Fibroblast of the aortic adventitia (primary cell): ENCODE results near the gene HP1BP3. TPM values are rescaled to one million over a fixed set of nuclear protein-coding genes. Genes with fewer than 3 reads are reported as not detected.

Experiments used
- DNase-seq: peaks from one replicate; pipeline ENCODE4 v3.0.0-alpha.2; 2010; ENCODE audit warnings: low read depth
- H3K4me3 ChIP-seq: 2 replicates; pipeline ENCODE4 v1.5.1; 2011; ENCODE audit warnings: low read depth, mild to moderate bottlenecking, control low read depth, low read length, moderate library complexity
- CTCF ChIP-seq: IDR thresholded peaks from 2 replicates; pipeline ENCODE4 v1.5.1; 2011; ENCODE audit warnings: mild to moderate bottlenecking, low read length, control low read depth, inconsistent platforms; ENCODE audit not compliant: insufficient read depth
- total RNA-seq: library from RNA; depleted of rRNA; stranded (reverse); fragments of >200 nt; gene quantifications from 2 replicates; pipeline ENCODE4 v1.2.3, GENCODE V29; 2012; ENCODE audit warnings: low replicate concordance

HP1BP3 gene
- total RNA-seq, 1 donor: 215 TPM

DNA sequence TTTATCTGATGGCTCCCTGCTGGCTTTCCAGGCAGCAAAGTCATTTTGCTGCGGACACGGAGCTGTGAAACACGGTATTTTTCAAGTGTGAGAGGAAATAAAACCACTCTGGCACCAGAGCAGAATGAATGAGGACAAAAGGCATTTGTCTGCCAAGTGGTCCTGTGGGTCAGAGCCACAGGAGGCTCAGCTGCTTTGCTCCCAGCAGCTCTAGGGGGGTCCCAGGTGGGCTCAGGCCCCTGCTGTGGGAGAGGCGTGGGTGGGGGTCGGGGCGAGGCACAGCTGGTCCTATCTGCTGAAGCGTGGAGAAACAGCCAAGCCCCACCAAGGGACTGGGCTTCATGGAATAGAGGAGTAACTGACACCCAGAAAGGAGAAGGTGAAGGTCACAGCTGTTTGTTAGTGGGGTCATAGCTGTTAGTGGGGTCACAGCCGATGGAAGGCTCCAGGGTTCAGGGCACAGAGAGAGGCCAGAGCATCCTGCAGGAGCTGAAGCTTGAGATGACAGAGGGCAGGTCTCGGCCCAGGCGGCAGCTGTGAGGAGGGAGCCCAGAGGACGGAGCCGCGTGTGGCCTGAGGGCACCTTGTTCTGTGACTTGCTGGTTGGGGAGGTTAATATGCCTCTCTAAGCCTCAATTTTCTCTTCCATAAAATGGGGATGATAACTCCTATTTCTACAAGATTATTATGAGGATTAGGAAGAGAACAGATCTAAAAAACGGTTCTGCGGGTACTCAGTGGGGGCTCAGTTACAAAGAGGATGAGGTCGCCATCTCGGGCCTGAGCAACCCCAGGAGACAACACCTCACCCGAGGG is 76.4 kb downstream of the HP1BP3 start:
- no peak for DNase-seq
- no peak overlapping the region for H3K4me3 ChIP-seq
- no peak for TF ChIP-seq CTCF

DNA sequence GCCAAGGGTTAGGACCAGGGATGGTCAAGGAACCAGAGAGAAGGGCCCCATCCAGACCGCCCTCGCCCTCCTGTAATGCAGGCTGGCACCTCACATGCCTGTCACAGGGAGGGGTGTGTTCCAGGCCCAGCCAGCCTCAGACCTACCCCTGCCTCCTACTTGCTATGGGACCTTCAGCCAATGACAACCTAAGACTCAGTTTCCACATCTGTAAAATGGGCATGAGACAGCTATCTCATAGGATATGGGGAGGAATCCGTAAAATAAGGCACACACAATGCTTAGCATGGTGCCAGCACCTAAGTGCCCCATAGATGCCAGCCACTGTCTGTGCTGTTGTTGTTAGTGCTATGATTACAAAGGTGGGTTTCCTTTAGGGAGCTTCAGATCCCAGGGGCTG is 77.2 kb downstream of the HP1BP3 start:
- no peak for TF ChIP-seq CTCF
- H3K4me3 ChIP-seq: no peak overlapping the region
- DNase-seq: no peak

GRCh38 chr1:20708891-20709290 is 78.2 kb downstream of the HP1BP3 start:
- no peak overlapping the region for H3K4me3 ChIP-seq
- no peak for DNase-seq
- no peak for TF ChIP-seq CTCF

DNA sequence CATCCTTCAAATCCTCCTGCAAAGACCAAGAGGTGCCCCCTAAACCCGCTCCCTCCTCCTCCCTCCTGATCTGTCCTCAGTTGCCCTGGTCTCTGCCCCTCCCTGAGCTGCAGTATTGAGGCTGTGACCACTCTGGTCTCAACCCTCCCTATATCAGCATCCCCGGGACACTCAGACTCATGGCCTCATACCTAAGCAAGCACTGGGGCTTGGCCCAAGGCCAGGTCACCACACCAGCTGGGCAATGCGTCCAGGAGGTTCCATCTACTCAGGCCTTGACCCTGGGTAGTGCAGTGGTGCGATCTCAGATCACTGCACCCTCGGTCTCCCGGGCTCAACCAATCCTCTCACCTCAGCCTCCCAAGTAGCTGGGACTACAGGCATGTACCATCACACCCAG is 79.0 kb downstream of the HP1BP3 start:
- no peak overlapping the region for H3K4me3 ChIP-seq
- TF ChIP-seq CTCF: no peak
- no peak for DNase-seq

DNA sequence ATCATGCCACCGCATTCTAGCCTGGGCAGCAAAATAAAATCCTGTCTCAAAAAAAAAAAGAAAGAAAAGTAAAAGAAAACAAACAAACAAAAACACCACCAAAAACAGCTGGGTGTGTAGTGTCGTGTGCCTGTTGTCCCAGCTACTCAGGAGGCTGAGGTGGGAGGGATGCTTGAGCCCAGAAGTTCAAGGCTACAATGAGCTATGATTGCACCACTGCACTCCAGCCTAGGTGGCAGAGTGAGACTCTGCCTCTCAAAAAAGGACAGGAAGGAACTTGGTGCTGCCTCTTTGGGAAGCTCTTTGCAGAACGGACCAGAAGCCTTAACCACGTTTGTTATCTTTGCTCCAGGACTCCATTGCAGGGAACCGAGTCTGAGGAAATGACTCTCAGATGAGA is 80.3 kb downstream of the HP1BP3 start:
- DNase-seq: no peak
- no peak overlapping the region for H3K4me3 ChIP-seq
- TF ChIP-seq CTCF: no peak

GRCh38 chr1:20705203-20705755 is 81.8 kb downstream of the HP1BP3 start:
- DNase-seq: no peak
- H3K4me3 ChIP-seq: no peak overlapping the region
- no peak for TF ChIP-seq CTCF
